ENCODE measurements around the gene SDK1.
"Not testable (repeated sequence)": the region's sequence is repeated elsewhere in the genome, so short reads cannot be mapped to it uniquely, and the experiment has no call there.

DNA sequence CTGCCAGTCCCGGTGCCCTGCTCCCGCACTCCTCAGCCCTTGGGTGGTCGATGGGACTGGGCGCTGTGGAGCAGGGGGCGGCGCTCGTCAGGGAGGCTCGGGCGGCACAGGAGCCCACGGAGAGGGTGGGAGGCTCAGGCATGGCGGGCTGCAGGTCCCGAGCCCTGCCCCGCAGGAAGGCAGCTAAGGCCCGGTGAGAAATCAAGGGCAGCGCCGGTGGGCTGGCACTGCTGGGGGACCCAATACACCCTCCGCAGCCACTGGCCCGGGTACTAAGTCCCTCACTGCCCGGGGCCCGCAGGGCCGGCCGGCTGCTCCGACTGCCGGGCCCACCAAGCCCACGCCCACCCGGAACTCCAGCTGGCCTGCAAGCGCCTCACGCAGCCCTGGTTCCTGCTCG is 1012.9 kb downstream of the SDK1 start:
- TF ChIP-seq SPI1 (IDR thresholded peaks at IDR 0.05; ENCODE audit: borderline replicate concordance, insufficient read depth, low read depth, low read length); BCLAF1 (IDR thresholded peaks at IDR 0.05); CTCF (IDR thresholded peaks at IDR 0.05 in 2 of 3, conservative IDR thresholded peaks at IDR 0.05 in 1 of 3; ENCODE audit: control insufficient read depth in 2 of 3, extremely low read depth in 1 of 3, insufficient read depth in 1 of 3, low read depth in 3 of 3, low read length in 3 of 3); EZH2 (IDR thresholded peaks at IDR 0.05; ENCODE audit: borderline replicate concordance, control insufficient read depth, low read depth, low read length); MYC (IDR thresholded peaks at IDR 0.05; ENCODE audit: insufficient read depth, insufficient read length, insufficient replicate concordance, low read length, severe bottlenecking); RAD21 (IDR thresholded peaks at IDR 0.05; ENCODE audit: insufficient read depth, low read depth, low read length); POLR2AphosphoS5 (IDR thresholded peaks at IDR 0.05; ENCODE audit: low read length); FOXM1 (IDR thresholded peaks at IDR 0.05; ENCODE audit: low read depth, low read length); SP1 (IDR thresholded peaks at IDR 0.05; ENCODE audit: low read depth, low read length); CREM (IDR thresholded peaks at IDR 0.05; ENCODE audit: low read depth); FOS (IDR thresholded peaks at IDR 0.05; ENCODE audit: borderline replicate concordance, extremely low read depth, insufficient read length); JUND (IDR thresholded peaks at IDR 0.05; ENCODE audit: low read depth, low read length); POLR2A (IDR thresholded peaks at IDR 0.05; ENCODE audit: low read depth, low read length): not testable (repeated sequence)
- TF ChIP-seq, protein P1, sequence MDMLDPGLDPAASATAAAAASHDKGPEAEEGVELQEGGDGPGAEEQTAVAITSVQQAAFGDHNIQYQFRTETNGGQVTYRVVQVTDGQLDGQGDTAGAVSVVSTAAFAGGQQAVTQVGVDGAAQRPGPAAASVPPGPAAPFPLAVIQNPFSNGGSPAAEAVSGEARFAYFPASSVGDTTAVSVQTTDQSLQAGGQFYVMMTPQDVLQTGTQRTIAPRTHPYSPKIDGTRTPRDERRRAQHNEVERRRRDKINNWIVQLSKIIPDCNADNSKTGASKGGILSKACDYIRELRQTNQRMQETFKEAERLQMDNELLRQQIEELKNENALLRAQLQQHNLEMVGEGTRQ (IDR thresholded peaks at IDR 0.05; ENCODE audit: borderline replicate concordance, low read depth, low read length), result not testable (repeated sequence)

All from GM12878 (cell line).